H9 (cell line): Measurements from ENCODE around the gene ANKRD49. TPM values are rescaled to one million over a fixed set of nuclear protein-coding genes. Genes with fewer than 3 reads are reported as not detected.

Source experiments
- DNase-seq: peaks from one replicate; pipeline ENCODE4 v3.0.0-alpha.2; 2017
- H2AFZ ChIP-seq: one replicate; pipeline ENCODE4 v1.6.1; 2013; ENCODE audit warnings: mild to moderate bottlenecking, low read length, control low read depth, moderate library complexity
- H2AK5ac ChIP-seq: 2 replicates; pipeline ENCODE4 v1.6.1; 2013; ENCODE audit warnings: low read length, control low read depth, mixed read lengths; ENCODE audit not compliant: insufficient read length
- H2BK120ac ChIP-seq: one replicate; pipeline ENCODE4 v1.6.1; 2013; ENCODE audit warnings: low read depth, mild to moderate bottlenecking, low read length, control low read depth, inconsistent platforms; ENCODE audit not compliant: poor library complexity, severe bottlenecking
- H2BK12ac ChIP-seq: 2 replicates; pipeline ENCODE4 v1.6.1; 2013; ENCODE audit warnings: low read length, control low read depth, mixed read lengths, low read depth; ENCODE audit not compliant: insufficient read length
- H2BK15ac ChIP-seq: 2 replicates; pipeline ENCODE4 v1.6.1; 2013; ENCODE audit warnings: low read depth, low read length, control low read depth
- H2BK20ac ChIP-seq: one replicate; pipeline ENCODE4 v1.6.1; 2013; ENCODE audit warnings: low read depth, mild to moderate bottlenecking, low read length, control low read depth, inconsistent platforms; ENCODE audit not compliant: poor library complexity, severe bottlenecking
- H2BK5ac ChIP-seq: 2 replicates; pipeline ENCODE4 v1.6.1; 2013; ENCODE audit warnings: low read length, control low read depth, mixed read lengths; ENCODE audit not compliant: insufficient read length
- H3K14ac ChIP-seq: 2 replicates; pipeline ENCODE4 v1.6.1; 2013; ENCODE audit warnings: low read length, control low read depth; ENCODE audit not compliant: insufficient read depth
- H3K18ac ChIP-seq: 2 replicates; pipeline ENCODE4 v1.6.1; 2013; ENCODE audit warnings: low read depth, mild to moderate bottlenecking, mixed read lengths, low read length, control low read depth; ENCODE audit not compliant: insufficient read length
- H3K23ac ChIP-seq: 2 replicates; pipeline ENCODE4 v1.6.1; 2013; ENCODE audit warnings: low read length, control low read depth, mixed read lengths, low read depth; ENCODE audit not compliant: insufficient read length
- H3K23me2 ChIP-seq: 2 replicates; pipeline ENCODE4 v1.6.1; 2013; ENCODE audit warnings: low read depth, mild to moderate bottlenecking, mixed read lengths, low read length, control low read depth; ENCODE audit not compliant: insufficient read length, poor library complexity, severe bottlenecking
- H3K27ac ChIP-seq: 2 replicates; pipeline ENCODE4 v1.5.1; 2013; ENCODE audit warnings: low read length, control low read depth, mixed read lengths, low read depth; ENCODE audit not compliant: insufficient read length
- H3K27me3 ChIP-seq: 2 replicates; pipeline ENCODE4 v1.6.1; 2013; ENCODE audit warnings: low read length, control low read depth, inconsistent platforms; ENCODE audit not compliant: insufficient read depth
- H3K4ac ChIP-seq: 2 replicates; pipeline ENCODE4 v1.6.1; 2013; ENCODE audit warnings: low read depth, mild to moderate bottlenecking, control low read depth, inconsistent platforms, low read length, moderate library complexity
- H3K4me1 ChIP-seq: 2 replicates; pipeline ENCODE4 v1.6.1; 2013; ENCODE audit warnings: low read length, control low read depth, inconsistent platforms; ENCODE audit not compliant: insufficient read depth
- H3K4me2 ChIP-seq: 2 replicates; pipeline ENCODE4 v1.6.1; 2013; ENCODE audit warnings: low read length, control low read depth, mixed read lengths; ENCODE audit not compliant: insufficient read length, insufficient read depth
- H3K56ac ChIP-seq: 2 replicates; pipeline ENCODE4 v1.6.1; 2013; ENCODE audit warnings: low read depth, mild to moderate bottlenecking, mixed read lengths, low read length, control low read depth; ENCODE audit not compliant: insufficient read length
- H3K79me1 ChIP-seq: 2 replicates; pipeline ENCODE4 v1.6.1; 2013; ENCODE audit warnings: low read depth, mild to moderate bottlenecking, moderate library complexity, low read length, control low read depth, inconsistent platforms; ENCODE audit not compliant: insufficient read depth, poor library complexity, severe bottlenecking
- H3K79me2 ChIP-seq: 2 replicates; pipeline ENCODE4 v1.6.1; 2013; ENCODE audit warnings: low read length, control low read depth, inconsistent platforms; ENCODE audit not compliant: insufficient read depth
- H3K9ac ChIP-seq: 2 replicates; pipeline ENCODE4 v1.6.1; 2013; ENCODE audit warnings: low read length, control low read depth, mixed read lengths; ENCODE audit not compliant: insufficient read length; ENCODE audit errors: extremely low read depth
- H3K9me3 ChIP-seq: one replicate; pipeline ENCODE4 v1.6.1; 2013; ENCODE audit warnings: low read depth, low read length, inconsistent platforms; ENCODE audit not compliant: control insufficient read depth
- H3T11ph ChIP-seq: one replicate; pipeline ENCODE4 v1.6.1; 2013; ENCODE audit warnings: mild to moderate bottlenecking, low read length, control low read depth, inconsistent platforms
- H4K20me1 ChIP-seq: one replicate; pipeline ENCODE4 v1.6.1; 2013; ENCODE audit not compliant: control insufficient read depth, insufficient read length, insufficient read depth
- H4K5ac ChIP-seq: 2 replicates; pipeline ENCODE4 v1.6.1; 2013; ENCODE audit warnings: low read depth, mild to moderate bottlenecking, mixed read lengths, low read length, control low read depth; ENCODE audit not compliant: insufficient read length
- H4K8ac ChIP-seq: replicated peaks from 2 replicates; pipeline ENCODE4 v1.6.1; 2013; ENCODE audit warnings: low read length, control low read depth, mixed read lengths, low read depth; ENCODE audit not compliant: insufficient read length
- H4K91ac ChIP-seq: 2 replicates; pipeline ENCODE4 v1.6.1; 2013; ENCODE audit warnings: low read depth, mild to moderate bottlenecking, moderate library complexity, mixed read lengths, low read length, control low read depth; ENCODE audit not compliant: insufficient read length
- H3K27ac Mint-ChIP-seq, 3 experiments: 2 replicates in 2 of 3; 3 replicates in 1 of 3; pipeline ENCODE4 v1.8.0; 2020 to 2021; ENCODE audit warnings: mixed read lengths in 3 of 3, mild to moderate bottlenecking in 1 of 3, moderate library complexity in 1 of 3
- H3K27me3 Mint-ChIP-seq: 2 replicates; pipeline ENCODE4 v1.8.0; 2021; ENCODE audit warnings: low read depth, mild to moderate bottlenecking, moderate library complexity, mixed read lengths
- H3K36me3 Mint-ChIP-seq, 3 experiments: 2 replicates in 2 of 3; 3 replicates in 1 of 3; pipeline ENCODE4 v1.8.0; 2020 to 2021; ENCODE audit warnings: low read depth in 3 of 3, mixed read lengths in 3 of 3; ENCODE audit not compliant: insufficient read depth in 1 of 3
- H3K4me1 Mint-ChIP-seq, 2 experiments: 2 replicates each; pipeline ENCODE4 v1.8.0; 2020; ENCODE audit warnings: mixed read lengths in 2 of 2
- H3K4me3 Mint-ChIP-seq, 2 experiments: 2 replicates in 1 of 2; 3 replicates in 1 of 2; pipeline ENCODE4 v1.8.0; 2020 to 2021; ENCODE audit warnings: mild to moderate bottlenecking in 2 of 2, mixed read lengths in 2 of 2, moderate library complexity in 1 of 2
- H3K9me3 Mint-ChIP-seq, 2 experiments: 2 replicates in 1 of 2; 3 replicates in 1 of 2; pipeline ENCODE4 v1.8.0; 2020; ENCODE audit warnings: mild to moderate bottlenecking in 2 of 2, mixed read lengths in 2 of 2, moderate library complexity in 1 of 2
- CTCF ChIP-seq: fragments of 200-600 bp; sonication (generic); conservative IDR thresholded peaks from 3 replicates; pipeline ENCODE4 v1.8.0; 2021; ENCODE audit warnings: antibody characterized with exemption, mild to moderate bottlenecking
- WGBS: extraction: QIAGEN DNeasy Blood & Tissue Kit; methylation state at CpG from one replicate; pipeline ENCODE4 v1.1.7; 2013; ENCODE audit warnings: missing lambda C conversion rate, low lambda C conversion rate, mixed read lengths; ENCODE audit not compliant: insufficient read length; ENCODE audit errors: extremely low coverage; 5-methylcytosine and 5-hydroxymethylcytosine counted together
- total RNA-seq: library from RNA; stranded (reverse); gene quantifications from 2 replicates; pipeline ENCODE4 v1.2.1, GENCODE V29; 2021

The ANKRD49 gene
- total RNA-seq, 1 experiment from 2014 or later: 13.8 TPM

GRCh38 chr11:94455861-94456260, 37.9 kb upstream of the ANKRD49 start:
- H3K4me2 ChIP-seq: no peak overlapping the region
- H3K27ac Mint-ChIP-seq: no peak overlapping the region

More at GRCh38 chr11:94455861-94456260, 37.9 kb upstream of the ANKRD49 start:
- no peaks in the 10 kb centered on the region for H3K79me2 ChIP-seq
- no peak overlapping the region for H2BK15ac ChIP-seq
- H2BK120ac ChIP-seq: no peak overlapping the region
- H2AK5ac ChIP-seq: no peak overlapping the region
- no CpG with 5 or more reads among the region's 1 CpG for WGBS
- no peak for TF ChIP-seq CTCF
- no peak overlapping the region for H3K56ac ChIP-seq
- no peaks in the 10 kb centered on the region for H3K27me3 ChIP-seq
- H3K9ac ChIP-seq: no peak overlapping the region
- no peaks in the 10 kb centered on the region for H3K4me1 ChIP-seq
- H3T11ph ChIP-seq: no peak overlapping the region
- H3K14ac ChIP-seq: no peak overlapping the region
- H4K5ac ChIP-seq: no peak overlapping the region
- H3K4ac ChIP-seq: no peak overlapping the region
- no peak overlapping the region for H3K23ac ChIP-seq
- no peak overlapping the region for H3K18ac ChIP-seq
- no peak overlapping the region for H4K91ac ChIP-seq
- no peaks in the 10 kb centered on the region for H3K79me1 ChIP-seq
- peaks cover 9 to 41% (median 34%) of the 10 kb centered on the region in 3 experiments; a peak in 6 of 7 replicates for H3K36me3 Mint-ChIP-seq
- H2BK20ac ChIP-seq: no peak overlapping the region
- no peaks in the 10 kb centered on the region for H3K23me2 ChIP-seq
- H2BK12ac ChIP-seq: no peak overlapping the region
- H4K20me1 ChIP-seq: no peaks in the 10 kb centered on the region
- H3K27ac ChIP-seq: no peak overlapping the region
- H2BK5ac ChIP-seq: no peak overlapping the region
- H4K8ac ChIP-seq: no peak overlapping the region
- H3K9me3 Mint-ChIP-seq: no peaks in the 10 kb centered on the region
- no peak overlapping the region for H2AFZ ChIP-seq
- DNase-seq: no peak
- H3K9me3 ChIP-seq: no peaks in the 10 kb centered on the region
- H3K4me3 Mint-ChIP-seq: no peak overlapping the region
- no peaks in the 10 kb centered on the region for H3K27me3 Mint-ChIP-seq
- H3K4me1 Mint-ChIP-seq: no peaks in the 10 kb centered on the region
